ENCODE data around the gene TASP1. TPM values are rescaled to one million over a fixed set of nuclear protein-coding genes. Genes with fewer than 3 reads are reported as not detected.

TASP1 gene
- total RNA-seq, 1 donor from 2014 or later, result 13.5 TPM

DNA sequence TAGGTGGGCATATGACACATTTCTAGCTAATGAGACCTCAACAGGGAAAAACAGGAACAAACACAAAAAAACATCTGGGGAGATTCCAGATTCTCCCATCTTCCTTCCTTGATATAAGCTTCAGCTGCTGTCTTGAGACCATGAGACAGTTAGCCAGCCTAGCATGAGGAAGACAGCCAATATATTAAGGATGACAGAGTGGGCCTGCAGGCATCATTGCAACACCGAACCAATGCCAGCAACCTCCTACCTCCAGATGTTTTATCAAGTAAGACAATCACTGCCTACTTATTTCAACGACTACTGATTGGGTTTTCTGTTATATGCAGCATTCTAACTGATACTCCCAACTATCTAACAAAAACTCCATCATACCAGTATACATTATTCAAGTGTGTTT lies 298.6 kb downstream of the TASP1 start:
- Mint-ChIP-seq H3K27ac (ENCODE audit: unreplicated experiment) (no peak overlapping the region), H3K4me3 (ENCODE audit: unreplicated experiment) (no peak overlapping the region), H3K4me1 (ENCODE audit: low read depth, unreplicated experiment) (no peaks in the 10 kb centered on the region), H3K36me3 (ENCODE audit: unreplicated experiment) (no peaks in the 10 kb centered on the region), H3K27me3 (ENCODE audit: unreplicated experiment) (peaks cover 5% of the 10 kb centered on the region), H3K9me3 (ENCODE audit: unreplicated experiment) (peaks cover 2% of the 10 kb centered on the region)
- no peak for DNase-seq
- no peak for TF ChIP-seq CTCF (IDR thresholded peaks at IDR 0.05; ENCODE audit: partially characterized antibody, unreplicated experiment)

Other genes with a start within 250 kb of the TASP1 start
- 16.1 TPM for gene ESF1, start 146.0 kb upstream of the TASP1 start, total RNA-seq (ENCODE audit: unreplicated experiment)
- 51.2 TPM for gene NDUFAF5, start 146.1 kb upstream of the TASP1 start, total RNA-seq (ENCODE audit: unreplicated experiment)